Ishikawa (cell line): Measurements from ENCODE around the gene OR2M3.

Experiments used
- CEBPB ChIP-seq: IDR thresholded peaks from 2 replicates; pipeline ENCODE4 v1.6.1; 2012
- EGR1 ChIP-seq: IDR thresholded peaks from 2 replicates; pipeline ENCODE4 v1.6.1; 2012
- EP300 ChIP-seq: IDR thresholded peaks from 2 replicates; pipeline ENCODE4 v1.6.1; 2012; ENCODE audit warnings: borderline replicate concordance
- FOXM1 ChIP-seq: IDR thresholded peaks from 2 replicates; pipeline ENCODE4 v1.6.1; 2012; ENCODE audit warnings: low read depth, borderline replicate concordance
- MAX ChIP-seq: IDR thresholded peaks from 2 replicates; pipeline ENCODE4 v1.6.1; 2012
- NFIC ChIP-seq: IDR thresholded peaks from 2 replicates; pipeline ENCODE4 v1.6.1; 2012
- TAF1 ChIP-seq: IDR thresholded peaks from 2 replicates; pipeline ENCODE4 v1.6.1; 2012; ENCODE audit warnings: low read depth, mild to moderate bottlenecking
- TCF12 ChIP-seq: IDR thresholded peaks from 2 replicates; pipeline ENCODE4 v1.6.1; 2012; ENCODE audit warnings: low read depth
- TEAD4 ChIP-seq: IDR thresholded peaks from 2 replicates; pipeline ENCODE4 v1.6.1; 2012
- USF1 ChIP-seq: IDR thresholded peaks from 2 replicates; pipeline ENCODE4 v1.6.1; 2012

GRCh38 chr1:248183996-248184395 lies 13.1 kb upstream of the OR2M3 start:
- no peak for TF ChIP-seq MAX
- no peak for TF ChIP-seq TAF1
- no peak for TF ChIP-seq TCF12
- TF ChIP-seq FOXM1 = no peak
- no peak for TF ChIP-seq EGR1
- no peak for TF ChIP-seq NFIC
- no peak for TF ChIP-seq TEAD4
- no peak for TF ChIP-seq CEBPB
- TF ChIP-seq EP300 = no peak
- no peak for TF ChIP-seq USF1
